RPMI8226 (cell line): ENCODE measurements around the gene CENPVL2.
"Not testable (repeated sequence)": the region's sequence is repeated elsewhere in the genome, so short reads cannot be mapped to it uniquely, and the experiment has no call there.

ENCODE experiments used
- DNase-seq: peaks from one replicate; pipeline ENCODE4 v3.0.0-alpha.2; 2015

The CENPVL2 gene

GRCh38 chrX:51682720-51683062 lies at the start of gene CENPVL2:
Gene CENPVL2 (minus strand): TSS chrX:51682831. CDS start chrX:51682831, 0 bp downstream.
- DNase-seq, result not testable (repeated sequence)

GRCh38 chrX:51728202-51728601 lies 45.6 kb upstream of the CENPVL2 start:
- no peak for DNase-seq

- DNase-seq, result not testable (repeated sequence)
These were observed 30.5 kb upstream of the CENPVL2 start for GRCh38 chrX:51712943-51713647.

GRCh38 chrX:51710277-51711164 lies 27.9 kb upstream of the CENPVL2 start, which contains the start of gene CENPVL1:
Gene CENPVL1 (plus strand): TSS chrX:51710512. CDS start chrX:51710512, 0 bp downstream.
- not testable (repeated sequence) for DNase-seq

GRCh38 chrX:51697397-51697796 lies 14.8 kb upstream of the CENPVL2 start:
- DNase-seq, result no peak

- no peak for DNase-seq
These were observed 11.6 kb upstream of the CENPVL2 start for GRCh38 chrX:51694254-51694653.

GRCh38 chrX:51681808-51682719 lies 567 bp downstream of the CENPVL2 start:
- DNase-seq, result not testable (repeated sequence)

- not testable (repeated sequence) for DNase-seq
These were observed 2.8 kb downstream of the CENPVL2 start for GRCh38 chrX:51679689-51680433.

GRCh38 chrX:51665981-51666380 lies 16.6 kb downstream of the CENPVL2 start:
- DNase-seq, result no peak

- DNase-seq, result no peak
These were observed 39.3 kb downstream of the CENPVL2 start for GRCh38 chrX:51643377-51643776.

GRCh38 chrX:51641421-51642021 lies 41.1 kb downstream of the CENPVL2 start:
- DNase-seq, result peak; percentile 13

- DNase-seq, result not testable (repeated sequence)
These were observed 46.1 kb downstream of the CENPVL2 start for GRCh38 chrX:51636511-51636910.
